Measurements from ENCODE around the gene PNPLA7. TPM values are rescaled to one million over a fixed set of nuclear protein-coding genes. Genes with fewer than 3 reads are reported as not detected.

PNPLA7 gene
- total and polyA plus RNA-seq, 11 donors, result 0.78 to 10.1 (median 7.6) TPM

GRCh38 chr9:137484551-137485315 is 65.5 kb downstream of the PNPLA7 start:
- Histone ChIP-seq H3K27ac (no peak overlapping the region), H3K4me1 (peaks cover 0 to 15% (median 0%) of the 10 kb centered on the region in 12 donors), H3K36me3 (peaks cover 0 to 5% (median 0%) of the 10 kb centered on the region in 9 donors), H3K9me3 (no peaks in the 10 kb centered on the region), H3K4me3 (no peak overlapping the region), H3K27me3 (no peaks in the 10 kb centered on the region)
- intact Hi-C loops (cut with DNase I), result no loop called here
- peak in 1 of 5 donors; percentile 19 for DNase-seq
- 94 to 96% (median 94%) methylated on average over 18 to 27 of the region's 27 CpGs for WGBS, 4 donors
- TF ChIP-seq CTCF (IDR thresholded peaks at IDR 0.05) (no peak), POLR2A (IDR thresholded peaks at IDR 0.05) (no peak)
- ATAC-seq, result no peak

- Histone ChIP-seq H3K27me3 (no peaks in the 10 kb centered on the region), H3K4me1 (peaks cover 0 to 15% (median 0%) of the 10 kb centered on the region in 12 donors), H3K36me3 (peaks cover 0 to 3% (median 0%) of the 10 kb centered on the region in 9 donors), H3K9me3 (no peaks in the 10 kb centered on the region), H3K4me3 (no peak overlapping the region), H3K27ac (peak overlapping the region in 1 of 12 donors; percentile 38)
- 75 to 82% (median 78%) methylated on average over 19 to 26 of the region's 26 CpGs for WGBS, 4 donors
- TF ChIP-seq CTCF (IDR thresholded peaks at IDR 0.05) (no peak), POLR2A (IDR thresholded peaks at IDR 0.05) (no peak)
- intact Hi-C loops (cut with DNase I), result no loop called here
- DNase-seq (peak; percentile 35 to 56 (median 50)), ATAC-seq (peak in 3 of 4 donors; percentile 61 to 69 (median 63))
These were observed 68.0 kb downstream of the PNPLA7 start for GRCh38 chr9:137482094-137482781.

GRCh38 chr9:137480686-137481683 is 69.2 kb downstream of the PNPLA7 start:
- Histone ChIP-seq H3K36me3 (peaks cover 0 to 3% (median 0%) of the 10 kb centered on the region in 9 donors), H3K27me3 (no peaks in the 10 kb centered on the region), H3K4me3 (no peak overlapping the region), H3K4me1 (peaks cover 0 to 15% (median 0%) of the 10 kb centered on the region in 12 donors), H3K27ac (no peak overlapping the region), H3K9me3 (peaks cover 0 to 7% (median 3%) of the 10 kb centered on the region in 12 donors)
- intact Hi-C loops (cut with DNase I), result no loop called here
- no peak for ATAC-seq
- WGBS, 4 donors, result 91 to 97% (median 92%) methylated on average over 26 to 38 of the region's 38 CpGs
- peak in 3 of 5 donors; percentile 6 to 21 (median 13) for DNase-seq
- TF ChIP-seq POLR2A (IDR thresholded peaks at IDR 0.05), result no peak
- no peak for TF ChIP-seq CTCF (IDR thresholded peaks at IDR 0.05)
